HepG2 (cell line): ENCODE measurements around the gene TMC2. TPM values are rescaled to one million over a fixed set of nuclear protein-coding genes. Genes with fewer than 3 reads are reported as not detected.
A peak's percentile ranks its signal among the peaks of the same experiment; 100 is the strongest.

Experiments used
- ATF6 ChIP-seq: sonication (generic); formaldehyde crosslinking; conservative IDR thresholded peaks from 2 replicates; pipeline ENCODE4 v1.4.0; 2020; ENCODE audit warnings: missing genetic modification reagents
- CBX2 ChIP-seq, 2 experiments: fragments of 200-600 bp in 1 of 2; sonication (generic); formaldehyde crosslinking in 1 of 2; IDR thresholded peaks; 2 replicates each; pipeline versions ENCODE4 v1.7.0 to v1.8.1; 2018 to 2022; ENCODE audit warnings: low read depth in 2 of 2, low read length in 1 of 2, mild to moderate bottlenecking in 1 of 2, missing genetic modification reagents in 1 of 2
- CCDC6 ChIP-seq: sonication (generic); formaldehyde crosslinking; IDR thresholded peaks from 2 replicates; pipeline ENCODE4 v1.8.1; 2022; ENCODE audit warnings: mild to moderate bottlenecking, missing genetic modification reagents, moderate library complexity
- NFE2L1 ChIP-seq: sonication (generic); formaldehyde crosslinking; IDR thresholded peaks from 2 replicates; pipeline ENCODE4 v1.4.0; 2020; ENCODE audit warnings: missing genetic modification reagents, mild to moderate bottlenecking, borderline replicate concordance
- NR2F1 ChIP-seq, 2 experiments: fragments of 450-650 bp in 1 of 2; formaldehyde crosslinking in 1 of 2; IDR thresholded peaks; 2 replicates each; pipeline versions ENCODE4 v1.5.0 to v1.6.1; 2016 to 2020; ENCODE audit warnings: mild to moderate bottlenecking in 1 of 2, missing compliant biosample characterization in 1 of 2, missing genetic modification reagents in 1 of 2, moderate library complexity in 1 of 2
- RFXAP ChIP-seq: sonication (generic); formaldehyde crosslinking; IDR thresholded peaks from 2 replicates; pipeline ENCODE4 v1.4.0; 2020; ENCODE audit warnings: missing genetic modification reagents, borderline replicate concordance
- SCMH1 ChIP-seq: sonication (generic); formaldehyde crosslinking; IDR thresholded peaks from 2 replicates; pipeline ENCODE4 v1.9.0; 2021; ENCODE audit warnings: missing genetic modification reagents, mild to moderate bottlenecking, borderline replicate concordance
- SMAD9 ChIP-seq: sonication (generic); formaldehyde crosslinking; IDR thresholded peaks from 2 replicates; pipeline ENCODE4 v1.5.1; 2020; ENCODE audit warnings: mild to moderate bottlenecking, missing genetic modification reagents
- YEATS4 ChIP-seq: sonication (generic); formaldehyde crosslinking; IDR thresholded peaks from 2 replicates; pipeline ENCODE4 v1.4.0; 2020; ENCODE audit warnings: missing genetic modification reagents, borderline replicate concordance
- ZMYM3 ChIP-seq: sonication (generic); formaldehyde crosslinking; IDR thresholded peaks from 2 replicates; pipeline ENCODE4 v1.5.1; 2020; ENCODE audit warnings: mild to moderate bottlenecking, missing genetic modification reagents
- ZNF451 ChIP-seq: sonication (generic); formaldehyde crosslinking; IDR thresholded peaks from 2 replicates; pipeline ENCODE4 v1.5.0; 2020; ENCODE audit warnings: mild to moderate bottlenecking, missing genetic modification reagents
- ZNF546 ChIP-seq: sonication (generic); formaldehyde crosslinking; conservative IDR thresholded peaks from 2 replicates; pipeline ENCODE4 v1.8.1; 2023; ENCODE audit warnings: mild to moderate bottlenecking, missing genetic modification reagents
- ZNF770 ChIP-seq: sonication (generic); formaldehyde crosslinking; IDR thresholded peaks from 2 replicates; pipeline ENCODE4 v1.5.0; 2020; ENCODE audit warnings: mild to moderate bottlenecking, missing genetic modification reagents
- ZNF773 ChIP-seq: sonication (generic); formaldehyde crosslinking; IDR thresholded peaks from 2 replicates; pipeline ENCODE4 v1.4.0; 2020; ENCODE audit warnings: missing genetic modification reagents, borderline replicate concordance
- ZSCAN22 ChIP-seq: sonication (generic); formaldehyde crosslinking; IDR thresholded peaks from 2 replicates; pipeline ENCODE4 v1.4.0; 2020; ENCODE audit warnings: mild to moderate bottlenecking, missing genetic modification reagents
- ZSCAN30 ChIP-seq: sonication (generic); formaldehyde crosslinking; IDR thresholded peaks from 2 replicates; pipeline ENCODE4 v1.5.0; 2020; ENCODE audit warnings: mild to moderate bottlenecking, missing genetic modification reagents
- polyA plus RNA-seq, 8 experiments: library from polyadenylated mRNA; depleted of rRNA in 3 of 8; stranded (reverse) in 7 of 8; unstranded in 1 of 8; fragments of >200 nt; fragmentation: Illumina TruSeq in 4 of 8; extraction: Trizol in 4 of 8; gene quantifications; 2 replicates each; pipeline versions ENCODE4 v1.2.1 to v1.2.3, GENCODE V29; 2011 to 2016; ENCODE audit warnings: low read depth in 4 of 8, missing spikeins in 1 of 8, mixed read lengths in 1 of 8; ENCODE audit not compliant: insufficient read depth in 1 of 8
- total RNA-seq, 5 experiments: library from RNA; depleted of rRNA; stranded (reverse); fragments of >200 nt; fragmentation: Illumina TruSeq; extraction: Trizol; gene quantifications; 2 replicates each; pipeline ENCODE4 v1.2.3, GENCODE V29; 2016; ENCODE audit warnings: low read depth in 1 of 5
- TF ChIP-seq, protein P1 (sequence below): sonication (generic); formaldehyde crosslinking; IDR thresholded peaks from 2 replicates; pipeline ENCODE4 v1.5.0; 2020; ENCODE audit warnings: missing genetic modification reagents
- TF ChIP-seq, protein P2 (sequence below): sonication (generic); formaldehyde crosslinking; conservative IDR thresholded peaks from 2 replicates; pipeline ENCODE4 v1.4.0; 2020; ENCODE audit warnings: missing genetic modification reagents

TMC2 gene
- total and polyA plus RNA-seq, 2 of the 13 experiments (the other 11 are each of a cell fraction or from before 2014, with no cell fraction given), result not detected

- peak; percentile 92 for TF ChIP-seq CCDC6 (CRISPR knock-in tag)
- no peak; the same call in none of the 2 replicates for TF ChIP-seq RFXAP
- peak; percentile 93; the same call in 1 of the 2 replicates for TF ChIP-seq ZNF451 (CRISPR knock-in tag)
- TF ChIP-seq ZNF770 (CRISPR knock-in tag), result peak; percentile 89
- peak; percentile 15; the same call in 1 of the 2 replicates for TF ChIP-seq ZSCAN22 (CRISPR knock-in tag)
- peak; percentile 91; the same call in 1 of the 2 replicates for TF ChIP-seq ATF6 (CRISPR knock-in tag)
- TF ChIP-seq YEATS4, result peak; percentile 100
- TF ChIP-seq ZMYM3 (CRISPR knock-in tag), result peak; percentile 61
- no peak; the same call in 1 of the 2 replicates for TF ChIP-seq NFE2L1 (CRISPR knock-in tag)
- no peak for TF ChIP-seq CBX2 (IDR thresholded peaks at IDR 0.05; ENCODE audit: low read depth, low read length)
- no peak for TF ChIP-seq CBX2 (CRISPR knock-in tag; IDR thresholded peaks at IDR 0.05; ENCODE audit: low read depth)
- TF ChIP-seq ZSCAN30 (CRISPR knock-in tag), result peak; percentile 97; the same call in 1 of the 2 replicates
- TF ChIP-seq ZNF546, result peak; percentile 97
- TF ChIP-seq ZNF773 (CRISPR knock-in tag), result peak; percentile 27; the same call in 1 of the 2 replicates
- TF ChIP-seq NR2F1 (CRISPR knock-in tag; IDR thresholded peaks at IDR 0.05), result no peak
- TF ChIP-seq SMAD9 (CRISPR knock-in tag), result no peak; the same call in 1 of the 2 replicates
- TF ChIP-seq, protein P1, sequence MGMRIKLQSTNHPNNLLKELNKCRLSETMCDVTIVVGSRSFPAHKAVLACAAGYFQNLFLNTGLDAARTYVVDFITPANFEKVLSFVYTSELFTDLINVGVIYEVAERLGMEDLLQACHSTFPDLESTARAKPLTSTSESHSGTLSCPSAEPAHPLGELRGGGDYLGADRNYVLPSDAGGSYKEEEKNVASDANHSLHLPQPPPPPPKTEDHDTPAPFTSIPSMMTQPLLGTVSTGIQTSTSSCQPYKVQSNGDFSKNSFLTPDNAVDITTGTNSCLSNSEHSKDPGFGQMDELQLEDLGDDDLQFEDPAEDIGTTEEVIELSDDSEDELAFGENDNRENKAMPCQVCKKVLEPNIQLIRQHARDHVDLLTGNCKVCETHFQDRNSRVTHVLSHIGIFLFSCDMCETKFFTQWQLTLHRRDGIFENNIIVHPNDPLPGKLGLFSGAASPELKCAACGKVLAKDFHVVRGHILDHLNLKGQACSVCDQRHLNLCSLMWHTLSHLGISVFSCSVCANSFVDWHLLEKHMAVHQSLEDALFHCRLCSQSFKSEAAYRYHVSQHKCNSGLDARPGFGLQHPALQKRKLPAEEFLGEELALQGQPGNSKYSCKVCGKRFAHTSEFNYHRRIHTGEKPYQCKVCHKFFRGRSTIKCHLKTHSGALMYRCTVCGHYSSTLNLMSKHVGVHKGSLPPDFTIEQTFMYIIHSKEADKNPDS, result no peak; the same call in none of the 2 replicates
- TF ChIP-seq, protein P2, sequence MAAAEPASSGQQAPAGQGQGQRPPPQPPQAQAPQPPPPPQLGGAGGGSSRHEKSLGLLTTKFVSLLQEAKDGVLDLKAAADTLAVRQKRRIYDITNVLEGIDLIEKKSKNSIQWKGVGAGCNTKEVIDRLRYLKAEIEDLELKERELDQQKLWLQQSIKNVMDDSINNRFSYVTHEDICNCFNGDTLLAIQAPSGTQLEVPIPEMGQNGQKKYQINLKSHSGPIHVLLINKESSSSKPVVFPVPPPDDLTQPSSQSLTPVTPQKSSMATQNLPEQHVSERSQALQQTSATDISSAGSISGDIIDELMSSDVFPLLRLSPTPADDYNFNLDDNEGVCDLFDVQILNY (CRISPR knock-in tag), result peak; percentile 84
- no peak for TF ChIP-seq SCMH1 (CRISPR knock-in tag)
These were observed 115.7 kb downstream of the TMC2 start, which contains the start of gene NOP56 (continued) for GRCh38 chr20:2651772-2652723.
